Smooth muscle cell (in vitro differentiated cells): ENCODE data around the gene COQ8B. TPM values are rescaled to one million over a fixed set of nuclear protein-coding genes. Genes with fewer than 3 reads are reported as not detected.

ENCODE experiments used
- DNase-seq: peaks from one replicate; lab custom pipeline; 2025; ENCODE audit not compliant: unreplicated experiment; lab: John Stamatoyannopoulos, UW
- H2AFZ ChIP-seq: fragments of 200-600 bp; sonication (generic); 2 replicates; pipeline ENCODE4 v1.6.0; 2016; ENCODE audit warnings: antibody characterized with exemption, low read depth, mild to moderate bottlenecking
- H3F3A ChIP-seq: fragments of 200-600 bp; sonication (generic); 2 replicates; pipeline ENCODE4 v1.6.0; 2017; ENCODE audit warnings: antibody characterized with exemption, low read depth
- H3K27ac ChIP-seq: fragments of 200-600 bp; sonication (generic); 2 replicates; pipeline ENCODE4 v1.5.1; 2016; ENCODE audit warnings: low read depth, mild to moderate bottlenecking
- H3K27me3 ChIP-seq: fragments of 200-600 bp; sonication (generic); 2 replicates; pipeline ENCODE4 v1.6.1; 2016; ENCODE audit warnings: low read depth, mild to moderate bottlenecking
- H3K36me3 ChIP-seq: fragments of 200-600 bp; sonication (generic); 2 replicates; pipeline ENCODE4 v1.5.1; 2016; ENCODE audit warnings: low read depth
- H3K4me1 ChIP-seq: fragments of 200-600 bp; sonication (generic); 2 replicates; pipeline ENCODE4 v1.5.1; 2016; ENCODE audit warnings: low read depth
- H3K4me2 ChIP-seq: fragments of 200-600 bp; sonication (generic); 2 replicates; pipeline ENCODE4 v1.6.0; 2016; ENCODE audit warnings: mild to moderate bottlenecking
- H3K4me3 ChIP-seq: fragments of 200-600 bp; sonication (generic); 2 replicates; pipeline ENCODE4 v1.5.1; 2016; ENCODE audit warnings: mild to moderate bottlenecking
- H3K79me2 ChIP-seq: fragments of 200-600 bp; sonication (generic); 2 replicates; pipeline ENCODE4 v1.6.0; 2016; ENCODE audit warnings: low read depth, mild to moderate bottlenecking
- H3K9ac ChIP-seq: fragments of 200-600 bp; sonication (generic); 2 replicates; pipeline ENCODE4 v1.6.0; 2016; ENCODE audit warnings: low read depth
- H3K9me3 ChIP-seq: fragments of 200-600 bp; sonication (generic); replicated peaks from 2 replicates; pipeline ENCODE4 v1.5.1; 2016; ENCODE audit warnings: low read depth
- H4K20me1 ChIP-seq: fragments of 200-600 bp; sonication (generic); 2 replicates; pipeline ENCODE4 v1.6.0; 2016; ENCODE audit warnings: low read depth
- CTCF ChIP-seq: fragments of 200-600 bp; sonication (generic); IDR thresholded peaks from 2 replicates; pipeline ENCODE4 v1.5.1; 2017; ENCODE audit warnings: borderline replicate concordance, mild to moderate bottlenecking, antibody characterized with exemption; ENCODE audit not compliant: insufficient read depth, poor library complexity, severe bottlenecking
- WGBS: methylation state at CpG from one replicate; pipeline ENCODE4 v1.1.7; 2016; ENCODE audit warnings: low lambda C conversion rate; 5-methylcytosine and 5-hydroxymethylcytosine counted together
- polyA plus RNA-seq: library from polyadenylated mRNA; unstranded; fragments of >200 nt; fragmentation: Nextera tagmentation; extraction: Ambion mirVana; gene quantifications from 2 replicates; pipeline ENCODE4 v1.2.1, GENCODE V29; 2016
- total RNA-seq: library from RNA; depleted of rRNA; stranded (reverse); fragments of >200 nt; gene quantifications from 2 replicates; pipeline ENCODE4 v1.2.3, GENCODE V29; 2014

Gene COQ8B
- total and polyA plus RNA-seq, 2 experiments from 2014 or later: 21.2 to 26.0 TPM

GRCh38 chr19:40737102-40737644 is 20.5 kb upstream of the COQ8B start:
- H3K27ac ChIP-seq: no peak overlapping the region
- peaks cover 4% of the 10 kb centered on the region for H3K36me3 ChIP-seq
- no peaks in the 10 kb centered on the region for H3K9me3 ChIP-seq
- no peaks in the 10 kb centered on the region for H3K27me3 ChIP-seq
- no peak overlapping the region for H3K4me3 ChIP-seq
- no peak for DNase-seq
- no peaks in the 10 kb centered on the region for H3F3A ChIP-seq
- H2AFZ ChIP-seq: no peak overlapping the region
- WGBS: 94% methylated on average over 9 of the region's 9 CpGs
- H3K4me1 ChIP-seq: no peaks in the 10 kb centered on the region
- H3K9ac ChIP-seq: no peak overlapping the region
- TF ChIP-seq CTCF: no peak
- no peaks in the 10 kb centered on the region for H3K79me2 ChIP-seq
- H4K20me1 ChIP-seq: peaks cover 13% of the 10 kb centered on the region
- H3K4me2 ChIP-seq: no peak overlapping the region

- H3K9me3 ChIP-seq: no peaks in the 10 kb centered on the region
- no peak overlapping the region for H3K4me2 ChIP-seq
- WGBS: 92% methylated on average over 9 of the region's 9 CpGs
- no peaks in the 10 kb centered on the region for H3K4me1 ChIP-seq
- DNase-seq: no peak
- H3K27ac ChIP-seq: no peak overlapping the region
- H3K36me3 ChIP-seq: peaks cover 4% of the 10 kb centered on the region
- no peaks in the 10 kb centered on the region for H3K79me2 ChIP-seq
- no peak for TF ChIP-seq CTCF
- H3K4me3 ChIP-seq: no peak overlapping the region
- H3K27me3 ChIP-seq: no peaks in the 10 kb centered on the region
- peaks cover 17% of the 10 kb centered on the region for H4K20me1 ChIP-seq
- no peak overlapping the region for H3K9ac ChIP-seq
- no peaks in the 10 kb centered on the region for H3F3A ChIP-seq
- no peak overlapping the region for H2AFZ ChIP-seq
Measured at GRCh38 chr19:40736661-40737060, 20.0 kb upstream of the COQ8B start.

GRCh38 chr19:40735013-40735771 is 18.5 kb upstream of the COQ8B start:
- Histone ChIP-seq H2AFZ (no peak overlapping the region), H3K4me1 (no peaks in the 10 kb centered on the region), H3K27ac (no peak overlapping the region), H4K20me1 (peaks cover 28% of the 10 kb centered on the region), H3K4me3 (no peak overlapping the region), H3K4me2 (no peak overlapping the region), H3K36me3 (peaks cover 10% of the 10 kb centered on the region), H3K79me2 (no peaks in the 10 kb centered on the region), H3K9ac (no peak overlapping the region), H3K27me3 (no peaks in the 10 kb centered on the region), H3K9me3 (no peaks in the 10 kb centered on the region), H3F3A (no peaks in the 10 kb centered on the region)
- no peak for DNase-seq
- WGBS: 88% methylated on average over 11 of the region's 11 CpGs
- no peak for TF ChIP-seq CTCF
